ELR (cell line): ENCODE results near the gene CAMTA2.

Experiments
- DNase-seq: peaks from one replicate; pipeline ENCODE4 v3.0.0-alpha.2; 2015; ENCODE audit warnings: low read depth

Gene CAMTA2

DNA sequence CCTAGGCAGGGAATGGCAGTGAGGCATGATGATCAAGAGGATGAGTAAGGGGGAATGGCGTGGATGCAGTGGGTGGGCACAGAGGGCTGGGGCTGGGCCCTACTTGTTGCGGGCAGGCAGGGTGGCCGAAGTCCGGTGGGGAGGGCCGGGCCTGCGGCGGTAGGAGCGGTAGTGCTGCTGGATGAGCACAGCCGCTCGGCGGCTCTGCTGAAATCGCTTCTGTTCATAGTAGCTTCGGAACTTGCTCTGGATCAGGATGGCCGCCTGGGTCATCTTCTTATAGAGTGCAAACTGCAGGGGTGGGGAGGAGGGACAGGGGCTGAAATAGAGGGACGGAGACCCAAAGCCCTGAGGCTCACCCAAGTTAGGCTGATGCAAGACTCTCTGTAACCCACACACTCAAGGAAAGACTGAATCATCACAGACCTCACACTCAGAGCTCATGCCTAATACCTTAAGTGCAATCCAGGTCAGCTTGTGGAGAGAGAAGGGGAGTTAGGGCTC is 18.4 kb downstream of the CAMTA2 start:
- peak; percentile 95 for DNase-seq

- no peak for DNase-seq
Observed at GRCh38 chr17:4968486-4969046, 18.9 kb downstream of the CAMTA2 start.

DNA sequence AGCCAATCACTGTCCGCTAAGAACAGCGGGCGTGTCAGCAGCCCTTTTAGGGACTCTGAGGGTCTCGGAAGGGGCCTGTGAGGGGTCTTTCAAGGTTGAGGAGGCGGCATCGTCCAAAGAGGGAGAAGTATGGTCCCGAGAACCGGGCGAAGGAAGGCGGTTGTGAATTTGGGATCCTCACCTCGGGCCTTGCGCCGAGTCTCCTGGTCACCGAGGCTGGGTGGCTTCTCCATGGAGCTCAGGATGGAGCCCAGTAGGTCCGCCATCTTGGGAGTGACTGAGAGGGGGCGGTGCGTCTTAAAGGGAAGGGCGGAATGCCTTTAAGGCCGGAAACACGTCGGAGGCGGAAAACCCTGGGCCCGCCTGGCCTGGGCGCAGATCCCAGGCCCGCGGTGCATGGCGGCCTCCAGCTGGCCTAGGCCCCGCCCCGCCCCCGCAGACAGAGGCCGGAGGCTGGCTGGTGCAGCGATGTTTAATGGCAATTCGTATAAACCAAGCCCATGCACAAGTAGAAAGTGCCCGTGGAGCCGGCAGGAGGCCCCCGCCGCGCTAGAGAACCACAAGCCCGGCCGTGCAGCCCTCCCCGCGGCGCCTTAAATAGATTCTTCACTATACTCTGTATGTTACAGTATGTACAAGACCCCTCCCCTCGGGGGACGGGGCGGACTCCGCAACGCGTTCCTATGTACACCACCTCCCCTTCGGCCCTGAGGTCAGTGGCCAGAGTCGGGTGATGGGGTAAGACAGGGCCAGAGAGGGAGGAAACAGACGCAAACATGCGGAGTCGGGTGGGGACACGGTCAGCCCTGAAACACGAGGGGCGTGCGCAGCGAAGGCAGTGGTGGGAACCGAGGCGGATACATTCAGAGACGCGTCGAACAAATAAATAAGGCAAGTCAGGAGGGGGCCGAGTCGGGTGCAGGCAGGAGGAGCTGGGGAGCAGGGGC is 19.7 kb downstream of the CAMTA2 start, which contains the start of gene SPAG7:
SPAG7 (minus strand) TSS at position 279 of the 947 bp plus-strand sequence; CDS start at position 266, 13 bp downstream.
- peak; percentile 97 for DNase-seq

DNA sequence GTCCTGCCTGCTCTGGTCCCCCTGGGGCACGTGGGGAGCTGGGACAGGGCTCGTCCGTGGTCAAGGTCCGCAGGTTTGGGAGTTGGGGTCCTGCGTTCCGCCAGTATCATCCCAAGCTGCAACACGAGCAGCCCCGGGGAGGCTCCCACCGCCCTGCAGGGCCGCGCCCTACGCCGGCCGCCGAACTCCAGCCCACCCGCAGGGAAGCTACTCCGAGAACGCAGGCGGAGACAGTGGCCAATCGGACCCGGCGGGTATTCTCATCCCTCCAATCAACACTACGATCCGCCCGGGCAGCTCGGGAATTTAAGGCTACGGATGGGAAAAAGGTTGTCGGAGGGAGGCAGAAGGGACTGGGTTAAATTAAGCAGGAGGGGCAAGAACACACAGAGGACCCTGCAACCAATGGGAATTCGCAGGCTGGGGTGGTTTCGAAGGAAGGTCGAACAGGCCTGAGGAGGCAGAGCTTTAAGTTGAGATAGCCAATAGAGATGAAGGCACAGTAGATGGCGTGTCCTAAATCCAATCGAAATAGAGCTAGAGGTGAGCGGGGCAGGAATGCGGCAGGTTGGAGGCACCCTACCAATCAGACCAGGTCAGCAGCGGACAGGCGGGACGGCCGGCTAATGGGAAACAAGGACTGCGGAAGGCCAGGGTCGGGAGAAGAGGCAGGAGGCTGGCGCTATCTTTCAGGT is 20.5 kb downstream of the CAMTA2 start:
- peak; percentile 99 for DNase-seq

- DNase-seq = no peak
Observed at GRCh38 chr17:4965311-4965986, 22.0 kb downstream of the CAMTA2 start.

- no peak for DNase-seq
Observed at GRCh38 chr17:4960279-4960922, 27.1 kb downstream of the CAMTA2 start.

GRCh38 chr17:4959261-4959965 is 28.1 kb downstream of the CAMTA2 start:
- DNase-seq = no peak

- DNase-seq = no peak
Observed at GRCh38 chr17:4958102-4958501, 29.4 kb downstream of the CAMTA2 start.

DNA sequence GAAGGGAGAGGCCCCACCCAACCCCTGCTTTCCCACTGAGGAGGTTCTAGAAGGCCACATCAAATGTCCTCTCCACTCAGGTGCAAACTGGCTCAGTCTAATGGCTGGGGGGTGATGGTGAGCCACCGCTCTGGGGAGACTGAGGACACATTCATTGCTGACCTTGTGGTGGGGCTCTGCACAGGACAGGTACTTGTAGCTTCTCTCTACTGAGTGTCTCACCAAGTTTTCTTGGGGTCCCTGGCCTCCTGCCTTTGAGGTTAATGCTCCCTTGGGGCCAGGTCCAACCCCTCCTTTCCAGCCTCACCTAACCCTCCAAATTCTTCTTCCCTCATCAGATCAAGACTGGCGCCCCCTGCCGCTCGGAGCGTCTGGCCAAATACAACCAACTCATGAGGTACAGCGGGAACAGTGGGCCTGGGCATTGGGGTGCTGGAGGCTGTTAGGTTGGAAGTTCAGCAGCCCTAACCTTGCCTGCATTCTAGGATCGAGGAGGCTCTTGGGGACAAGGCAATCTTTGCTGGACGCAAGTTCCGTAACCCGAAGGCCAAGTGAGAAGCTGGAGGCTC is 30.9 kb downstream of the CAMTA2 start:
- DNase-seq = no peak

DNA sequence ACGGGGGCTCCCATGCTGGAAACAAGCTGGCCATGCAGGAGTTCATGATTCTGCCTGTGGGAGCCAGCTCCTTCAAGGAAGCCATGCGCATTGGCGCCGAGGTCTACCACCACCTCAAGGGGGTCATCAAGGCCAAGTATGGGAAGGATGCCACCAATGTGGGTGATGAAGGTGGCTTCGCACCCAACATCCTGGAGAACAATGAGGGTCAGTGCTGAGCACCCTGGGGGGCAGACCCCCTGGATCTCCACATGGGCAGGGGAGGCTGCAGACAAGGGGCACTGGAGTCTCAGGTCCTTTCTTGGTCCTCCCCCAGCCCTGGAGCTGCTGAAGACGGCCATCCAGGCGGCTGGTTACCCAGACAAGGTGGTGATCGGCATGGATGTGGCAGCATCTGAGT is 32.4 kb downstream of the CAMTA2 start:
- DNase-seq = no peak

DNA sequence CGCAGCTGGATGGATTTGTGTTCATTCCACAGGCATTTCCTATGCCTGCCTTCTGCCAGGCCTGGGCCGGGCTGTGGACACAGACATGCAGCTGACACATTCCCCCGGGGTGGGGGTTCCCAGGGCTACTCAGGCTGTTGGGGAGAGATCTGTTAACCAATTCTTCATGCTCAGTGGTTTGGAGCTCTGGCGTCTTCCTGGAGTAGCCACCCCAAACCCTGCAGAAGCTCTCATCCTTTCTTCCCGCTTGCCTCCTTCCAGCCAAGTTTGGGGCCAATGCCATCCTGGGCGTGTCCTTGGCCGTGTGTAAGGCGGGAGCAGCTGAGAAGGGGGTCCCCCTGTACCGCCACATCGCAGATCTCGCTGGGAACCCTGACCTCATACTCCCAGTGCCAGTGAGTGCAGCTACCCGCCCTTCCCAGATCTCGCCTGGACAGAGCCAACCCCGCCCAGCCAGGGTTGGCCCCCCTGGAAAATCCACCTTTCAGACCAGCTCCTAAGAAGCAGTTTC is 34.0 kb downstream of the CAMTA2 start:
- peak; percentile 75 for DNase-seq

DNA sequence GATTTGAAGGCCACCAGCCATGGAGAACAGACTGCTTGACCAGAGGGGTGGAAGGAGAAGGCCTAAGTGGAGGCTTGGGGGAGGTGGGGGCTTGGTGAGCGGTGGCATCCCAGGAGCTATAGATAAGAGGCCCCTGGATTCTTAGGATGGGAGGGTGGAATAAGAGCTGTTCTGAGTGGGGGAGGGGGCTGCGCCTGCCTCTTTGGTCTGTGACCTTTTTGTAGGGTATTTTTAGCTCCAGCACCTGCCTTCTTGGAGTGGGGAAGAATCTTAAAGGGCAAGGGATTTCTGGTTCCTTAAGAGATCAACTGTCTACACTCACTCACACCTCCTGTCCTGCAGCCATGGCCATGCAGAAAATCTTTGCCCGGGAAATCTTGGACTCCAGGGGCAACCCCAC is 36.0 kb downstream of the CAMTA2 start:
- DNase-seq = no peak

- DNase-seq = no peak
Observed at GRCh38 chr17:4950746-4951204, 36.7 kb downstream of the CAMTA2 start, which contains the start of gene ENO3. Gene ENO3 (plus strand): TSS chr17:4951119. CDS start chr17:4951830, 711 bp downstream.

DNA sequence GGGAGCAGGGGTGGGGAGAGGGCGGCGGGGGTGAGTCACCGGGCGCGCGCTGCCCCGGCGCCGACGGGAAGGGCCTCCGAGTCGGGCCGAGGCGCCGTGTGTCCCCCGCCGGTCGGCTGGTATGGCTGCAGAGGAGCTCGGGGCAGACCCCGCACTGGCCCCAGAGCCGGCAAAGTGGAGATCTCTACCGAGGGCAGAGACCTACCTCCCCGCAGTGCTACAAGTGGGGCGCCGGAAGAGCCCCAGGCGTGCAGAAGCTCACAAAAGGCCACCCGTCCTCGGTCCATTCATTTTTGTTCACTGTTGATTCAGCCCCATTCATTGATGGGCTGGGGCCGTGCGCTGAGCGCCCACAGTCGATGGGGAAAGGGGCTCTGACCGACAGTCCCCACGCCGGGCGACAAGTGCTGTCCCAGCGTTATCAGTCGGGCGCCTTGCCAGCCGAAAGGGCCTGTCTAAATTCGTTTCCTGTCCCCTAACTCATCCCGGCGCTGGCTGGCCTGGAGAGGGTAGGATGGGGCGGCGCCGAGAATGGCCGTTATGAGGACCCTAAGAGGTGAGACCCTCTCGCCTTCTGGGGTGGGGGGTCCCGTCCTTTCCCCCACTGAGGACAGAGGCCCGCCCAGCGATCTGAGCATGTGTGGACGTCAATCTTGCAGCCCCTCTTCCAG is 37.3 kb downstream of the CAMTA2 start:
- no peak for DNase-seq

DNA sequence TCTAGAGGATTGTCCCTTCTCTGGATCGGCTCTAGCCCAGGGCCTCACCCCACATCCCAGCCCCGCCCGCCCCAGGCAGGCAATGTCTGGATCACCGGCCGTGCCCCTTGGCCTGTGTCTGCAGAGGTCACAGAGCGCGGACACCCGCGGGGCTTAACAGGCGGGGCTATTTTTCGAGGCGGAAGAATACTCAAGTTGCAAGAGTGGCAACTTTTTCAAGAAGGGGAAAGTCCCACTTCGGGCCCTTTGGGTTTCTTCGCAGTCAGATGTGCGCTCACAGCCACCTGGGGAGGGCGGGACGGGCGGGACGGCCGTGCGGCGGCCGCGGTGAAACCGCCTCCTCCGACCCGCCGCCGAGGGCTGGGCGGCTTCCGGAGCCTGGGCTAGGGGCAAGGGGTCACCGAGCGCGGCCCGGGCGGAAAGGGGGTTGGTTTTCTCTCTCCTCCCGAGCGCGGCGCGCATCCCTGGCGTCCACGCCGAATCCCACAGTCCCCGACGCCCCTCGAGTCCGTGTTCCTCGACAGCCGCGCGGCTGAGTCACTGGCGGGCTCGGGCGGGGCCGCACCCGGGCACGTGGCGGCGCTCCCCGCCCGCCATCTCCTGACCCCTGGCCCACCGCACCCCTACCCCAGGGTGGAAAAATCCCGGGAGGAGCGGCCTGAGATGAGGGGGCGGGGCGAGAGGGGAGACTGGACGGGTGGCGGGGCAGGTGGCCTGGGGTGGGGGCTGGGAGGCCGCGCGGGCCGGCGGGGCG is 38.0 kb downstream of the CAMTA2 start:
- peak; percentile 79 for DNase-seq

GRCh38 chr17:4948931-4949320 is 38.5 kb downstream of the CAMTA2 start:
- peak; percentile 91 for DNase-seq

DNA sequence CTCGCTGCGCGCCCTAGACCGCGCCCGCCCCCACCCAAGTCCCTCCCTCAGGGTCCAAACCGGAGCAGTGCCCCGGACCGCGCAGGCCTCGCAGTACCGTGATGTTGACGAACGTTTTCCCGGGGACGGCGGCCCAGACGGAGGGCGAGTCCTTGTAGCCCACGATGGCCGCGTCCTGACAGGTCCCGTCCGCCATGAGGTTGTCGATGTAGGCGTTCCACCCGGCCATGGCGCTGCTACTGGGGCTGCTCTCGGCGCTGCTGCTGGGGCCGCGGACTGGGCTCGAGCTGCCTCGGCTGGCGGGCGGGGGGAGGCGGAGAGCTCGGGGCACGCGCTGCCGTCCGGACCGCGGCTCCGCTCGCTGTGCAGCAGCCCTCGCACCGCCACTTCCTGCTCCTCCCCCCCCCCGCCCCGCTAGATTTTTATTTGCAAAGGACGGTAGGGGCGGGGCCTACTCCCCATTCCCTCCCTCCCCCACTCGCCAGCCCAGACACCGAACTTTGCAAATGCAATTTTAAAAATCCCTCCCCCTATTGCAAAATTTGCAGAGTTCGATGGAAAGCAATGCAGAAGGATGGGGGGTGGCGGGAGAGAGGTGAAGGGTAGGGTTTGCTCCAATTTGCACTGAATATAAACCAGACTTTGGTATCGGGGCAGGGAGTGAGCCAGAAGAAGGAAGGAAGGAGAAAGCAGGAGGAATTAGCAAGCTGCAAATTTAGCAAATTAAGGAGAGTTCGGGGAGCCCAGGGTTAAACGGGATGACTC is 39.1 kb downstream of the CAMTA2 start, which contains the start of gene PFN1:
PFN1 (minus strand) TSS at position 365 of the 765 bp plus-strand sequence; CDS start at position 229, 136 bp downstream.
- peak; percentile 94 for DNase-seq
